Kidney (tissue), 14 donors: Measurements from ENCODE around the gene KIF6. TPM values are rescaled to one million over a fixed set of nuclear protein-coding genes. Genes with fewer than 3 reads are reported as not detected.

Experiments used
- DNase-seq, 5 donors: peaks; one replicate each; pipeline ENCODE4 v3.0.0-alpha.2; 2013 to 2020
- FAIRE-seq: peaks from 2 replicates; lab custom pipeline; 2012; peaks lifted over from hg19 to GRCh38; lab: Jason Lieb, UNC
- H3K27ac ChIP-seq, 2 donors: one replicate each; pipeline ENCODE4 v1.7.0; 2013; ENCODE audit warnings: low read depth in 2 of 2, low read length in 2 of 2, inconsistent platforms in 1 of 2
- H3K27me3 ChIP-seq: one replicate; pipeline ENCODE4 v1.7.1; 2013; ENCODE audit warnings: low read length, inconsistent platforms; ENCODE audit not compliant: control insufficient read depth, insufficient read depth
- H3K36me3 ChIP-seq, 3 donors: one replicate each; pipeline versions ENCODE4 v1.7.0 to v1.7.1; 2013; ENCODE audit warnings: low read length in 3 of 3, control low read depth in 1 of 3, inconsistent platforms in 1 of 3; ENCODE audit not compliant: insufficient read depth in 3 of 3, control insufficient read depth in 2 of 3
- H3K4me1 ChIP-seq, 3 donors: one replicate each; pipeline versions ENCODE4 v1.7.0 to v1.7.1; 2013; ENCODE audit warnings: low read length in 3 of 3, inconsistent platforms in 1 of 3, low read depth in 1 of 3; ENCODE audit not compliant: control insufficient read depth in 2 of 3, insufficient read depth in 2 of 3
- H3K4me3 ChIP-seq, 3 donors: one replicate each; pipeline versions ENCODE4 v1.7.0 to v1.8.1; 2013; ENCODE audit warnings: low read length in 3 of 3, control low read depth in 1 of 3, inconsistent platforms in 1 of 3
- H3K9ac ChIP-seq, 3 donors: one replicate each; pipeline versions ENCODE4 v1.7.0 to v1.7.1; 2013; ENCODE audit warnings: low read length in 3 of 3, control low read depth in 1 of 3, inconsistent platforms in 1 of 3
- H3K9me3 ChIP-seq, 3 donors: one replicate each; pipeline versions ENCODE4 v1.7.0 to v1.7.1; 2013; ENCODE audit warnings: low read length in 3 of 3, control low read depth in 1 of 3, inconsistent platforms in 1 of 3; ENCODE audit not compliant: control insufficient read depth in 2 of 3, insufficient read depth in 1 of 3
- intact Hi-C: fragments of 100-400 bp; cut with DNase I; formaldehyde crosslinking; loops from one replicate; pipeline ENCODE4 v1.11.1; 2022
- polyA plus RNA-seq: library from polyadenylated mRNA; stranded (reverse); fragments of 350-450 nt; fragmentation: Illumina TruSeq; extraction: RNeasy Lipid Tissue Mini Kit (QIAGEN cat#74804); gene quantifications from one replicate; pipeline ENCODE4 v1.2.3, GENCODE V29; 2014; ENCODE audit warnings: low read depth, low replicate concordance; ENCODE audit not compliant: insufficient read depth
- total RNA-seq: library from RNA; stranded (reverse); fragmentation: NEBNext Ultra II Directional; extraction: Animal tissue kit (Norgen Biotek cat#: 25700); gene quantifications from one replicate; pipeline ENCODE4 v1.2.1, GENCODE V29; 2021
- TF ChIP-seq, protein P1 (sequence below): IDR thresholded peaks from 3 replicates; pipeline ENCODE4 v1.5.1; 2012; ENCODE audit warnings: mild to moderate bottlenecking, moderate library complexity, borderline replicate concordance; ENCODE audit not compliant: insufficient read depth; ENCODE audit errors: extremely low read depth
- donor health status: control.
- donor health status: control.
- donor health status: control.
- donor health status: control.
- donor health status: control.
- donor health status: DM: yes; HTN: yes; CAD: no.
- donor health status: Normal renal cell carcinoma (clear cell type).

Gene KIF6
- total and polyA plus RNA-seq, 2 donors from 2014 or later: 1.7 to 2.9 TPM

DNA sequence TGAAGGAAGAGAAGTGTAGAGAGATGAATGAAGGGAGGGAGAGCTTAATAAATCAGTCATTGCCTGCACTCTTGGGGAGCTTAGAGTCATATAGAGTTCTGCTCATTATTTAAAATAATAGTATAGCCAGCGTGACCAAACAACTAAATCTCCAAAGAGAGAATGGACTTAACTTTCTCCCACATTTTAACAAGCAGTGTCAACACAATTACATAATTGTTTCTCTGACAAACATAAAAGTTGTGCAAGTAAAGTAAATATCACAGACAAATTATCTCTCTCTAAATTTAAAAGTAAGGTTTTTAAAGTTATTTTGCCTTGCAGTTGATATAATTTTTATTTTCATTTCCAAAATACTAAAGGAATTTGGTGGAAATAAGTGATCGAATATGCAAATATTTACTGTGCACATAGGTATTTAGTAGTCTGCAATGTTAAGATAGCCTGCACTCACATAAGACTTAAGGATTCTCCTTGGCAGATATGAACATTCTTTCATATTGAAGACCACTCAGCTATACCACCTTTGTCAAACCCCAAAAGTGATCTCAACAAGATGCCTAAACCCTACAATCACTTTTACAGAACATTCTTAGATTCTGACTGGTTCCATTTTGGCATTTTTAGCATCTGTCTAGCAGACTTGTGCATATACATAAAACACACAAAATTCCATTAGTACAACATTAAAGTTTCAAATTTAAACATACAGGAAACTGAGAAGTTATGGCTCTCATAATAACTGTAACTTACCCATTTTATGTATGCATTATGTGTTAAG lies 67.7 kb downstream of the KIF6 start:
- DNase-seq: peak in 1 of 5 donors; percentile 20
- Histone ChIP-seq H3K4me3 (no peak overlapping the region), H3K9ac (no peak overlapping the region), H3K27ac (no peak overlapping the region), H3K9me3 (no peaks in the 10 kb centered on the region), H3K4me1 (no peaks in the 10 kb centered on the region), H3K36me3 (no peaks in the 10 kb centered on the region), H3K27me3 (no peaks in the 10 kb centered on the region)
- FAIRE-seq: no peak
- intact Hi-C loops: no loop called here
- TF ChIP-seq, protein P1, sequence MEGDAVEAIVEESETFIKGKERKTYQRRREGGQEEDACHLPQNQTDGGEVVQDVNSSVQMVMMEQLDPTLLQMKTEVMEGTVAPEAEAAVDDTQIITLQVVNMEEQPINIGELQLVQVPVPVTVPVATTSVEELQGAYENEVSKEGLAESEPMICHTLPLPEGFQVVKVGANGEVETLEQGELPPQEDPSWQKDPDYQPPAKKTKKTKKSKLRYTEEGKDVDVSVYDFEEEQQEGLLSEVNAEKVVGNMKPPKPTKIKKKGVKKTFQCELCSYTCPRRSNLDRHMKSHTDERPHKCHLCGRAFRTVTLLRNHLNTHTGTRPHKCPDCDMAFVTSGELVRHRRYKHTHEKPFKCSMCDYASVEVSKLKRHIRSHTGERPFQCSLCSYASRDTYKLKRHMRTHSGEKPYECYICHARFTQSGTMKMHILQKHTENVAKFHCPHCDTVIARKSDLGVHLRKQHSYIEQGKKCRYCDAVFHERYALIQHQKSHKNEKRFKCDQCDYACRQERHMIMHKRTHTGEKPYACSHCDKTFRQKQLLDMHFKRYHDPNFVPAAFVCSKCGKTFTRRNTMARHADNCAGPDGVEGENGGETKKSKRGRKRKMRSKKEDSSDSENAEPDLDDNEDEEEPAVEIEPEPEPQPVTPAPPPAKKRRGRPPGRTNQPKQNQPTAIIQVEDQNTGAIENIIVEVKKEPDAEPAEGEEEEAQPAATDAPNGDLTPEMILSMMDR: no peak

DNA sequence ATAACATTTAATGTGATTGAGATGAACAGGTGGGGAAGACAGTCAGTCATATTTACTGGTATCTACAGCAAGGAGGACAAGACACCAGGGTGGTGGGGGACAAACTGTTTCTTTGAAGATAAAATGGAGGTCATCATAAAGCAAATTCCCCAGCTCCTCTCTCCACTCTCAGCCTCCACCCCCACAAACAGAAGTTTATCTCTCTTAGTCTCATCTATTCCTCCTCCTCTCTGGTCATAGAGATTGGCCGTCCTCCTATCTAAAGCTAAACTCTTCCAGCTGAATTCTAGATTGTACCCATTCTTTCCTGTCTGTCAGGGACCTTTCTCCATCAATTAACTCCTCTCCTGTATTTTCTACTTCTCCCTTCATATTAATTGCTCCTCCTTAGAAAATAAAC lies 71.1 kb downstream of the KIF6 start:
- FAIRE-seq: no peak
- H3K4me3 ChIP-seq: no peak overlapping the region
- H3K36me3 ChIP-seq: no peaks in the 10 kb centered on the region
- DNase-seq: no peak
- H3K27ac ChIP-seq: no peak overlapping the region
- TF ChIP-seq, protein P1: no peak
- H3K4me1 ChIP-seq: no peaks in the 10 kb centered on the region
- intact Hi-C loops: no loop called here
- H3K27me3 ChIP-seq: no peaks in the 10 kb centered on the region
- no peak overlapping the region for H3K9ac ChIP-seq
- no peaks in the 10 kb centered on the region for H3K9me3 ChIP-seq

DNA sequence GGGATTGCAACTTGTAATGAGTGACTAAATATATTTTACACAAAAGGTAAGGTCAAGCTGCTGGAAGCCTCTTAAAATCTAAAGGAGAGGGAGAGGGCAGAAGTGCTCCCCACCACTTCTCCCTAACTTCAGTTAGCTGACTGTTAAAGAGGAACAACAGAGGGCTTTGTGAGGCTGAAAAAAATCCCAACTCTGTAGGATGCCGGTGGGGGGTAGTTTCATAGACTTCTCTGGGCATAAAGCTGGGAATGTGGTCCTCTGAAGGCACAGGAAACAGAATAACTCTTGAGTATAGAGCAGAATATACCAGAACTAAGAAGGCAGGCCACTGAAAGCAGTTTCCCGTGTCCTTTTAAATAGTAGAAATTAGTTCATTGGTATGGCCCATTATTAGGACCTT lies 71.6 kb downstream of the KIF6 start:
- DNase-seq: no peak
- no peaks in the 10 kb centered on the region for H3K4me1 ChIP-seq

More for the DNA sequence above, 71.6 kb downstream of the KIF6 start:
- H3K27me3 ChIP-seq: no peaks in the 10 kb centered on the region
- no peak overlapping the region for H3K9ac ChIP-seq
- FAIRE-seq: no peak
- no peak overlapping the region for H3K27ac ChIP-seq
- no peak overlapping the region for H3K4me3 ChIP-seq
- H3K36me3 ChIP-seq: no peaks in the 10 kb centered on the region
- H3K9me3 ChIP-seq: no peaks in the 10 kb centered on the region
- intact Hi-C loops: no loop called here
- TF ChIP-seq, protein P1: no peak
